SK-N-SH (cell line): Measurements from ENCODE around the gene PRRC2A.

Source experiments
- CHD2 ChIP-seq: fragments of 150-350 bp; IDR thresholded peaks from 2 replicates; pipeline ENCODE4 v1.6.1; 2018; ENCODE audit warnings: low read length; ENCODE audit not compliant: partially characterized antibody
- CTCF ChIP-seq: fragments of 200-600 bp; sonication (generic); IDR thresholded peaks from 2 replicates; pipeline ENCODE4 v1.6.1; 2017; ENCODE audit warnings: antibody characterized with exemption, mild to moderate bottlenecking, moderate library complexity
- EP300 ChIP-seq, 2 experiments: IDR thresholded peaks; 2 replicates each; pipeline versions ENCODE4 v1.4.0 to v1.6.1; 2012; ENCODE audit warnings: borderline replicate concordance in 1 of 2, low read depth in 1 of 2, low read length in 1 of 2
- FOSL2 ChIP-seq: IDR thresholded peaks from 2 replicates; pipeline ENCODE4 v1.4.0; 2012; ENCODE audit warnings: low read depth, mild to moderate bottlenecking, moderate library complexity, borderline replicate concordance
- FOXM1 ChIP-seq: IDR thresholded peaks from 2 replicates; pipeline ENCODE4 v1.4.0; 2012; ENCODE audit warnings: low read depth, mild to moderate bottlenecking
- JUND ChIP-seq: IDR thresholded peaks from 2 replicates; pipeline ENCODE4 v1.4.0; 2012
- MXI1 ChIP-seq: IDR thresholded peaks from 2 replicates; pipeline ENCODE4 v1.6.1; 2012; ENCODE audit warnings: mild to moderate bottlenecking, low read depth, low read length, improper control_type of control experiment
- POLR2AphosphoS5 ChIP-seq: IDR thresholded peaks from 2 replicates; pipeline ENCODE4 v1.6.1; 2012; ENCODE audit warnings: low read depth, low read length
- RXRA ChIP-seq: IDR thresholded peaks from 2 replicates; pipeline ENCODE4 v1.4.0; 2012; ENCODE audit warnings: low read depth, mild to moderate bottlenecking, borderline replicate concordance
- TAF1 ChIP-seq: IDR thresholded peaks from 2 replicates; pipeline ENCODE4 v1.6.1; 2012; ENCODE audit warnings: low read depth, mild to moderate bottlenecking, low read length, moderate library complexity, borderline replicate concordance
- USF2 ChIP-seq: fragments of 150-350 bp; IDR thresholded peaks from 2 replicates; pipeline ENCODE4 v1.6.1; 2017; ENCODE audit warnings: antibody characterized with exemption, low read length, low read depth, borderline replicate concordance
- ZBTB33 ChIP-seq: IDR thresholded peaks from 2 replicates; pipeline ENCODE4 v1.4.0; 2012; ENCODE audit warnings: low read depth, borderline replicate concordance

- TF ChIP-seq CTCF (no peak), FOXM1 (no peak), EP300 (IDR thresholded peaks at IDR 0.05; ENCODE audit: borderline replicate concordance in 1 of 2, low read depth in 1 of 2, low read length in 1 of 2) (no peak), ZBTB33 (no peak), CHD2 (no peak), JUND (no peak), RXRA (no peak), POLR2AphosphoS5 (no peak), FOSL2 (no peak), USF2 (no peak), TAF1 (no peak), MXI1 (no peak)
Measured at GRCh38 chr6:31574106-31575061, 46.1 kb upstream of the PRRC2A start.
